Measurements from ENCODE around the gene RTN4R. TPM values are rescaled to one million over a fixed set of nuclear protein-coding genes. Genes with fewer than 3 reads are reported as not detected.
A peak's percentile ranks its signal among the peaks of the same experiment; 100 is the strongest.

RTN4R gene
- total and polyA plus RNA-seq, 9 of the 15 experiments (the other 6 are each of a cell fraction or from before 2014, with no cell fraction given), result 0.04 to 2.8 (median 1.4) TPM; not detected in 3

DNA sequence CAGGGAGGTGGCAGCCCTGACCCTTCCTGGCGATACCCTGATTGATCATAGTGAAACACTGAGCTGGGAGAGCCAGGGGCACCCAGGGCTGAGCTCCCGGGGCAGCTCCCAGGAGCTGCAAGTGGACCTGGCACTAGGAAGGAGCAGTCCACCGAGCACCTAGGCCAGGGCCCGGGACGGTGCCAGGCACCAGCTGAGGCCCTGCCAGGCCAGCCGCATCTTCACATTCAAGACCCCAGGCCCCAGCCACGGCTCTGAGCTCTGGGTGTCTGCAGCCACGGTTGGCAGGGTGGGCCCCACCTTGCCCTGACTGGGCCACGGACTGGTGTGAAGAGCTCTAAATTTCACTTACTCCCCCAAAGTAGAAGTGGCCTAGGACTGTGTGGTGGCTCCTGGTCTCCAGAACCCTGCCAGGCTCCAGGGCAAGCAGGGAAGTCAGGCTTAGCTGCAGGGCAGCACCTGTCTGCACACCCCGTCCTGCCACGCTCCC, 58.3 kb downstream of the RTN4R start:
- TF ChIP-seq ZNF143 (CRISPR knock-in tag; IDR thresholded peaks at IDR 0.05) (no peak), FIP1L1 (IDR thresholded peaks at IDR 0.05; ENCODE audit: low read depth, low read length, poor library complexity, severe bottlenecking) (peak; percentile 7), STAT5B (CRISPR knock-in tag; IDR thresholded peaks at IDR 0.05) (no peak), HNRNPLL (IDR thresholded peaks at IDR 0.05; ENCODE audit: low read depth, low read length, poor library complexity, severe bottlenecking) (peak; percentile 9), PHF8 (IDR thresholded peaks at IDR 0.05; ENCODE audit: borderline replicate concordance, low read length) (peak; percentile 25; the same call in 1 of the 2 replicates), RBBP5 (IDR thresholded peaks at IDR 0.05; ENCODE audit: borderline replicate concordance, insufficient read depth, low read length, poor library complexity, severe bottlenecking) (peak; percentile 58)
- Histone ChIP-seq H4K20me1 (replicated peaks; ENCODE audit: control insufficient read depth, insufficient read depth, low read length) (peaks cover 43% of the 10 kb centered on the region), H3K9ac (ENCODE audit: insufficient read depth in 1 of 2, low read depth in 2 of 2, low read length in 2 of 2) (peak overlapping the region in 1 of 2 experiments; percentile 27; a peak in 1 of 4 replicates), H3K9me3 (replicated peaks; ENCODE audit: control insufficient read depth, insufficient read depth, low read depth, low read length) (no peaks in the 10 kb centered on the region), H3K4me2 (ENCODE audit: insufficient read depth, low read length) (no peak overlapping the region), H3K36me3 (ENCODE audit: control insufficient read depth, insufficient read depth, low read length) (no peaks in the 10 kb centered on the region), H3K9me1 (ENCODE audit: control insufficient read depth, insufficient read depth, low read length) (no peaks in the 10 kb centered on the region), H2AFZ (ENCODE audit: low read depth, low read length) (no peak overlapping the region), H3K27me3 (ENCODE audit: control insufficient read depth in 2 of 2, insufficient read depth in 2 of 2, low read length in 2 of 2) (peaks cover 23 to 34% of the 10 kb centered on the region in 2 experiments; a peak in 4 of 5 replicates), H3K79me2 (ENCODE audit: control insufficient read depth, insufficient read depth, low read length) (peaks cover 16% of the 10 kb centered on the region), H3K4me3 (no peak overlapping the region), H3K4me1 (replicated peaks in 1 of 2; ENCODE audit: control insufficient read depth in 2 of 2, insufficient read depth in 2 of 2, low read length in 2 of 2) (peaks cover 24 to 89% of the 10 kb centered on the region in 2 experiments), H3K27ac (ENCODE audit: extremely low read depth, low read depth, low read length) (no peak overlapping the region)
- 51% methylated on average over 11 of the region's 11 CpGs for WGBS (ENCODE audit: insufficient coverage, low coverage, missing lambda C conversion rate)
- ATAC-seq (no peak), FAIRE-seq (no peak), DNase-seq (ENCODE audit: extremely low read depth in 1 of 4, low spot score in 3 of 4) (no peak)
- POLR2A ChIA-PET, result interaction anchor here (0.5 to 4.0 kb wide), 20 partner anchors 8 to 437 kb away, joined by 3 to 38 read pairs (median 4); no protein-coding TSS in a partner anchor
- BruUV-seq (replicated peaks), result no TSS peak
- in situ Hi-C loops (cut with MboI), result no loop called here
- intact Hi-C loops (cut with micrococcal nuclease), result loop anchor here (5.0 kb wide), 2 partner anchors 43 to 433 kb away; no protein-coding TSS in a partner anchor
- CTCF ChIA-PET (ENCODE audit: low intra/inter-chr PET ratio), result no interaction called here

Data from K562 (cell line).